Keratinocyte (primary cell): ENCODE data around the gene NPAS3.

Experiments
- CTCF ChIP-seq, 3 experiments: IDR thresholded peaks in 1 of 3; conservative IDR thresholded peaks in 1 of 3; optimal IDR thresholded peaks in 1 of 3; 2 replicates in 2 of 3; 3 replicates in 1 of 3; pipeline versions ENCODE3 to v1.5.1; 2011; ENCODE audit warnings: low read length in 3 of 3, mild to moderate bottlenecking in 3 of 3, moderate library complexity in 2 of 3, control low read depth in 1 of 3, inconsistent platforms in 1 of 3; ENCODE audit not compliant: insufficient read depth in 2 of 3; ENCODE audit errors: extremely low read depth in 1 of 3
- EZH2 ChIP-seq: IDR thresholded peaks from one replicate; pipeline ENCODE4 v1.6.1; 2012; ENCODE audit warnings: inconsistent platforms, mild to moderate bottlenecking, low read length, moderate library complexity

GRCh38 chr14:33774161-33774560 is 835.5 kb downstream of the NPAS3 start:
- TF ChIP-seq CTCF (optimal IDR thresholded peaks at IDR 0.05 in 1 of 3, IDR thresholded peaks at IDR 0.05 in 1 of 3, conservative IDR thresholded peaks at IDR 0.05 in 1 of 3; ENCODE audit: extremely low read depth in 1 of 3, insufficient read depth in 2 of 3, low read length in 3 of 3): no peak
- no peak for TF ChIP-seq EZH2
